Measurements from ENCODE around the gene PDLIM5.
"Not testable (repeated sequence)": the region's sequence is repeated elsewhere in the genome, so short reads cannot be mapped to it uniquely, and the experiment has no call there.

The PDLIM5 gene

GRCh38 chr4:94660614-94661013, 208.9 kb downstream of the PDLIM5 start:
- H3K27ac ChIP-seq, result no peak overlapping the region
- TF ChIP-seq, protein P1, sequence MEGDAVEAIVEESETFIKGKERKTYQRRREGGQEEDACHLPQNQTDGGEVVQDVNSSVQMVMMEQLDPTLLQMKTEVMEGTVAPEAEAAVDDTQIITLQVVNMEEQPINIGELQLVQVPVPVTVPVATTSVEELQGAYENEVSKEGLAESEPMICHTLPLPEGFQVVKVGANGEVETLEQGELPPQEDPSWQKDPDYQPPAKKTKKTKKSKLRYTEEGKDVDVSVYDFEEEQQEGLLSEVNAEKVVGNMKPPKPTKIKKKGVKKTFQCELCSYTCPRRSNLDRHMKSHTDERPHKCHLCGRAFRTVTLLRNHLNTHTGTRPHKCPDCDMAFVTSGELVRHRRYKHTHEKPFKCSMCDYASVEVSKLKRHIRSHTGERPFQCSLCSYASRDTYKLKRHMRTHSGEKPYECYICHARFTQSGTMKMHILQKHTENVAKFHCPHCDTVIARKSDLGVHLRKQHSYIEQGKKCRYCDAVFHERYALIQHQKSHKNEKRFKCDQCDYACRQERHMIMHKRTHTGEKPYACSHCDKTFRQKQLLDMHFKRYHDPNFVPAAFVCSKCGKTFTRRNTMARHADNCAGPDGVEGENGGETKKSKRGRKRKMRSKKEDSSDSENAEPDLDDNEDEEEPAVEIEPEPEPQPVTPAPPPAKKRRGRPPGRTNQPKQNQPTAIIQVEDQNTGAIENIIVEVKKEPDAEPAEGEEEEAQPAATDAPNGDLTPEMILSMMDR (IDR thresholded peaks at IDR 0.05), result no peak
- no peak overlapping the region for H3K4me3 ChIP-seq
- DNase-seq (ENCODE audit: low spot score), result no peak

DNA sequence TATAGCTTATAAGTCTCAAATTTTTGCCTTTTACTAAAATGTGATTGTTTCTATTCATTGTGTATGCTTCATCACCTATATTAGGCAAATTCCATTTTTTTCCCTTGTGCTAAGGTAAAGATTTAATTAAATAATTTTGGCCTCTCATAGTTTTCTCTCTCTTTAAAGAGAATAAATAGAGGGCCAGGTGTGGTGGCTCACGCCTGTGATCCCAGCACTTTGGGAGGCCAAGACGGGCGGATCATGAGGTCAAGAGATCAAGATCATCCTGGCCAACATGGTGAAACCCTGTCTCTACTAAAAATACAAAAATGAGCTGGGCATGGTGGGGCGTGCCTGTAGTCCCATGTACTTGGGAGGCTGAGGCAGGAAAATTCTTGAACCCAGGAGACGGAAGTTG, 213.3 kb downstream of the PDLIM5 start:
- H3K4me3 ChIP-seq; DNase-seq (ENCODE audit: low spot score); H3K27ac ChIP-seq: not testable (repeated sequence)

GRCh38 chr4:94665500-94666404, 214.0 kb downstream of the PDLIM5 start:
- H3K27ac ChIP-seq, result no peak overlapping the region
- no peak overlapping the region for H3K4me3 ChIP-seq
- TF ChIP-seq, protein P1 (IDR thresholded peaks at IDR 0.05), result no peak
- DNase-seq (ENCODE audit: low spot score), result no peak

- no peak for DNase-seq (ENCODE audit: low spot score)
- no peak overlapping the region for H3K4me3 ChIP-seq
- TF ChIP-seq, protein P1 (IDR thresholded peaks at IDR 0.05), result no peak
- no peak overlapping the region for H3K27ac ChIP-seq
These were observed 217.0 kb downstream of the PDLIM5 start for GRCh38 chr4:94668724-94669123.

- Histone ChIP-seq H3K27ac (peak overlapping the region in 1 of 2 donors; percentile 1), H3K4me3 (no peak overlapping the region)
- DNase-seq (ENCODE audit: low spot score), result no peak
- TF ChIP-seq, protein P1 (IDR thresholded peaks at IDR 0.05), result no peak
These were observed 218.2 kb downstream of the PDLIM5 start for GRCh38 chr4:94669672-94670664.

- DNase-seq (ENCODE audit: low spot score), result no peak
- TF ChIP-seq, protein P1 (IDR thresholded peaks at IDR 0.05), result no peak
- Histone ChIP-seq H3K4me3 (no peak overlapping the region), H3K27ac (no peak overlapping the region)
These were observed 219.4 kb downstream of the PDLIM5 start for GRCh38 chr4:94671113-94671512.

DNA sequence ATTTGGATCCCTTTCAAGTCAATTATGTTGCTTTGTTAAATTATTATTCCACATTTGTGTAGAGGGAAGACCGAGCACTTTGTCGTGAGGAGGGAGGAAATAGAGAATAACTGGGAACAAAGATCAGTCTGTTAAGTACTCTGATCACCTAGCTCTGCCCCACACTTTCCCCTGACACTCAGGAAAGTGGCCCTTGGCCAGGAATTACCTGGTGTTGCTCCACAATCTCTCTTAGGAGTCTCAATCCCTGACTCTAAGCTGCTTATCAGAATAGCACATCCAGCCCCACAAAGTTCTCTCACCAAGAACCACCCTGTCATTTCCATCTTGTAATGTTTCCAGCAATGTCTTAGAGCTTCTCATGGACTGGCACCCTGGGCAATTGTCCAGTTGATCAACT, 222.2 kb downstream of the PDLIM5 start:
- Histone ChIP-seq H3K27ac (no peak overlapping the region), H3K4me3 (no peak overlapping the region)
- no peak for DNase-seq (ENCODE audit: low spot score)
- TF ChIP-seq, protein P1 (IDR thresholded peaks at IDR 0.05), result no peak

Data from coronary artery (tissue), 2 donors.